ENCODE results near the gene SHB.

DNA sequence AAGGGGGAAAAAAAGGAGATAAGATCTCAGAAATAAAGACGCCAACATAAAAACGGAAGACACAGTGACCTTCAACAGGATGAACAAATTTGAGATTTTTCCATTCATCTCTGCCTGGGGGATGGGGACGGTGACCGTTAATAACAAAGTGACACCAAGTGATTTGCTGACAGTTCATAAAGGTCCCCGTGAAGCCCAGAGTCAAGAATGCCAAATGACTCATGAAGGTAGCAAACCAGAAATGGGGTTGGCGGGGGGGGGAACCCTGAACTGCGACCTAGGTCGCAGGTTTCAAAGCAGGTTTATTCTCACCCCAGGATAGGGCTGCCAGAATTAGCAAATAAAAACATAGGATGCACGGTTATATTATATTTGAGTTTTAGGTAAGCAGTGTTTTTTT lies 21.1 kb upstream of the SHB start:
- TF ChIP-seq CTCF (IDR thresholded peaks at IDR 0.05) (no peak), POLR2A (IDR thresholded peaks at IDR 0.05) (no peak)
